Mesothelial cell of epicardium (in vitro differentiated cells): ENCODE data around the gene OLFML1. TPM values are rescaled to one million over a fixed set of nuclear protein-coding genes. Genes with fewer than 3 reads are reported as not detected.

ENCODE experiments used
- DNase-seq, 2 experiments: peaks; one replicate each; pipeline ENCODE4 v3.0.0; 2021; ENCODE audit warnings: low spot score in 2 of 2; ENCODE audit not compliant: unreplicated experiment in 2 of 2
- H3K27ac Mint-ChIP-seq: 2 replicates; pipeline ENCODE4 v1.8.0; 2021; ENCODE audit warnings: mixed read lengths
- H3K27me3 Mint-ChIP-seq: 2 replicates; pipeline ENCODE4 v1.8.0; 2021; ENCODE audit warnings: low read depth, mixed read lengths
- H3K36me3 Mint-ChIP-seq: 2 replicates; pipeline ENCODE4 v1.8.0; 2021; ENCODE audit warnings: mixed read lengths
- H3K4me1 Mint-ChIP-seq: 2 replicates; pipeline ENCODE4 v1.8.0; 2021; ENCODE audit warnings: mixed read lengths
- H3K4me3 Mint-ChIP-seq: 2 replicates; pipeline ENCODE4 v1.8.0; 2021; ENCODE audit warnings: mild to moderate bottlenecking, moderate library complexity, mixed read lengths
- H3K9me3 Mint-ChIP-seq: 2 replicates; pipeline ENCODE4 v1.8.0; 2021; ENCODE audit warnings: mixed read lengths
- CTCF ChIP-seq: fragments of 200-600 bp; sonication (generic); IDR thresholded peaks from one replicate; pipeline ENCODE4 v1.5.0; 2021; ENCODE audit warnings: antibody characterized with exemption; ENCODE audit not compliant: unreplicated experiment
- total RNA-seq: library from RNA; stranded (reverse); gene quantifications from 3 replicates; pipeline ENCODE4 v1.2.1, GENCODE V29; 2021

The OLFML1 gene
- total RNA-seq, 1 donor from 2014 or later = 45.3 TPM

DNA sequence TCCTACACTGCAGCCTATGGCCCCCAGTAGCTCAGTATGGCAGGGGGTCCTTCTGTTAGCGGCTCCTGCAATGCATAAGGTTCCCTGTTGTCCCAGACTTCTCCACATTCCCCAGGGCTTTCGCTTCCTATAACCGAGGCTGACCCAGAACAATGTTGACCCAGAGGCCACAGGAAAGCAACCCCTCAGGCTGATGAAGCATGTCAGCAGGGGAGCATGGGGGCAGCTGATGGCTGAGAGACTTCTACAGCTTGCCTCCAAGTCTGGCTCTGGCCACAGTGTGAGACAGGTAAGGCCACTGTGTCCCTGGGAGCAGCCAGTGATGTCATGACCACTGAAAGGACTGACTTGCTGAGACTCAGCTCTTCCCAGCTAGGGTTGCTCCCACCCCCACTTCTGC is 15.9 kb downstream of the OLFML1 start:
- no peak for DNase-seq
- Mint-ChIP-seq H3K27me3 (no peaks in the 10 kb centered on the region), H3K4me1 (peaks cover 6% of the 10 kb centered on the region), H3K36me3 (peaks cover 11% of the 10 kb centered on the region), H3K9me3 (no peaks in the 10 kb centered on the region), H3K27ac (no peak overlapping the region), H3K4me3 (no peak overlapping the region)
- no peak for TF ChIP-seq CTCF

DNA sequence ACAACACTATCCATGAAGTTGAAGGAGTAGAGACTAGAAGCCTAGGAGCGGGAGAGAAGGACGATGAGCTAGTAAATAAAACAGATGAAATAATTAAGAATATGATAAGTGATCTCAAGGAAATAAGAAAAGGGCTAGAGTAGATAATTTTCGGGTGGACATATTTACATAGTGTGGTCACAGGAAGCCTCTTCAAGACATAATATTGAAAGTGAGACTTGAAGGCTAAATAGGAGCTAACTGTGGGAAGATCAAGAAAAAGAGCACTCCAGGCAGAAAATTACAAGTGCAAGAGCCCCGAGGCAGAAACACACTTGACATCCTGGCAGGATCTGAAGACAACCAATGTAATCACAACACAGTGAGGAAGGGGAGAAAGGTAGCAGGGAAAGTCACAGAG is 16.6 kb downstream of the OLFML1 start:
- DNase-seq = no peak
- H3K9me3 Mint-ChIP-seq = no peaks in the 10 kb centered on the region
- no peak for TF ChIP-seq CTCF
- H3K36me3 Mint-ChIP-seq = peaks cover 12% of the 10 kb centered on the region
- no peak overlapping the region for H3K4me3 Mint-ChIP-seq
- no peak overlapping the region for H3K27ac Mint-ChIP-seq
- H3K4me1 Mint-ChIP-seq = peaks cover 6% of the 10 kb centered on the region
- H3K27me3 Mint-ChIP-seq = no peaks in the 10 kb centered on the region

DNA sequence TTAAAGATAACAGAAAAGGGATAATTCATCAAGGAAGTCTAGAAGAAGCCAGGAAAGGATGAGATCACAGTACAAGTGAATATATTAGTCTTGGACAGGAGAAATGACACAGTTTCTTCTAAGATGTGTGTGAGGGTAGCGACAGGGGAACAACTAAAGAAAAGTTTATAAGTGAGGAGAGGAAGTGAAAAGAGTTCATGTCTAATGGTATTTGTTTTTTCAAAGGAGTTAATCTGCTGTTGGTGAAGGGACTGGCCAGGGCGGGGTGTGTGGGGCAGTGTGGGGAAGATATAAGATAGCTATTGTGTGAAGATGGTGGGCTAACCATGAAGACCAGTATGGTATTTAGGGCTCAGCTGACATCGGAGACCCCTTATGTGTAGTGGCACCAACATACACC is 20.9 kb downstream of the OLFML1 start:
- DNase-seq = no peak
- Mint-ChIP-seq H3K27ac (no peak overlapping the region), H3K9me3 (no peaks in the 10 kb centered on the region), H3K4me3 (no peak overlapping the region), H3K27me3 (no peaks in the 10 kb centered on the region), H3K36me3 (peaks cover 16% of the 10 kb centered on the region), H3K4me1 (peaks cover 10% of the 10 kb centered on the region)
- no peak for TF ChIP-seq CTCF

GRCh38 chr11:7508087-7508486 is 22.8 kb downstream of the OLFML1 start:
- Mint-ChIP-seq H3K27ac (no peak overlapping the region), H3K27me3 (no peaks in the 10 kb centered on the region), H3K36me3 (peaks cover 16% of the 10 kb centered on the region), H3K9me3 (no peaks in the 10 kb centered on the region), H3K4me3 (no peak overlapping the region), H3K4me1 (peaks cover 23% of the 10 kb centered on the region)
- no peak for TF ChIP-seq CTCF
- no peak for DNase-seq

GRCh38 chr11:7509966-7510365 is 24.7 kb downstream of the OLFML1 start:
- Mint-ChIP-seq H3K36me3 (peaks cover 16% of the 10 kb centered on the region), H3K27ac (peak overlapping the region; percentile 18), H3K27me3 (no peaks in the 10 kb centered on the region), H3K4me3 (no peak overlapping the region), H3K4me1 (peaks cover 32% of the 10 kb centered on the region), H3K9me3 (no peaks in the 10 kb centered on the region)
- no peak for DNase-seq
- TF ChIP-seq CTCF = no peak

DNA sequence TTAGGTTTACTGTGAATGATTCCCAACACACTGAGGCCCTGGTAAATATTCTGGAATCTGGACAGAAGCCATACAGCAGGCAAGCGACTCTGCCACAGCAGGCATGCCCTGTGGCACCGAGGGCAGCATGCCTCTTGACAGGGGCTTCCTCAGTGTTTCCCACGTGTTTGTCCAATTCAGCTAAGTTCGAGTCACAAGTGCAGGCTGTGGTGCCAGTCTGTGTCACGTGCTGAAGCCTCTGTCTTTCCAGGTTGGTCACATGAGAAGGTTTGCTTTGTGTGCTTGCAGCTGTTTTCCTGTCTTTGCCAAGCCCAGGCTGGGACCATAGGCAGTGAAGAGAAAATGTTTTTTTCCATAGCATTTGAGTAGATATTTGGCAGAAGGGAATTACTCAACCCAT is 26.1 kb downstream of the OLFML1 start:
- Mint-ChIP-seq H3K27me3 (no peaks in the 10 kb centered on the region), H3K27ac (peak overlapping the region; percentile 60), H3K36me3 (peaks cover 7% of the 10 kb centered on the region), H3K4me1 (peaks cover 45% of the 10 kb centered on the region), H3K9me3 (no peaks in the 10 kb centered on the region), H3K4me3 (no peak overlapping the region)
- DNase-seq = no peak
- TF ChIP-seq CTCF = no peak
